Endothelial cell of umbilical vein (primary cell): ENCODE results near the gene SIPA1L3. TPM values are rescaled to one million over a fixed set of nuclear protein-coding genes. Genes with fewer than 3 reads are reported as not detected.

Experiments used
- BruUV-seq: library from RNA; stranded (reverse); fragments of 400-500 nt; replicated peaks from 2 replicates; lab custom pipeline; 2021; lab: Mats Ljungman, UMichigan
- CTCF ChIA-PET: fragments of 300-600, 350-600 bp; sonication (Branson Sonifier 250); formaldehyde crosslinking; loops from one replicate; lab custom pipeline; 2021; ENCODE audit warnings: antibody characterized with exemption, inconsistent platforms; lab: Charles Lee
- POLR2A ChIA-PET: fragments of 300-600, 350-600 bp; sonication (Branson Sonifier 250); formaldehyde crosslinking; loops from one replicate; lab custom pipeline; 2021; ENCODE audit warnings: antibody characterized with exemption, inconsistent platforms; lab: Charles Lee
- DNase-seq: peaks from one replicate; pipeline ENCODE4 v3.0.0-alpha.2; 2011; ENCODE audit warnings: low read depth, low spot score
- FAIRE-seq: peaks from 2 replicates; lab custom pipeline; 2011; peaks lifted over from hg19 to GRCh38; lab: Jason Lieb, UNC
- H2AFZ ChIP-seq: 2 replicates; pipeline ENCODE4 v1.6.0; 2012; ENCODE audit warnings: low read depth, low read length, control low read depth, inconsistent platforms
- H3K27ac ChIP-seq: 2 replicates; pipeline ENCODE4 v1.5.1; 2011; ENCODE audit warnings: low read depth, mild to moderate bottlenecking, control low read depth, low read length, moderate library complexity; ENCODE audit not compliant: insufficient read depth
- H3K27me3 ChIP-seq, 2 experiments: 2 replicates each; pipeline versions ENCODE4 v1.6.0 to v1.6.1; 2011; ENCODE audit warnings: low read length in 2 of 2, mixed read lengths in 1 of 2; ENCODE audit not compliant: control insufficient read depth in 2 of 2, insufficient read depth in 2 of 2
- H3K36me3 ChIP-seq, 2 experiments: 2 replicates in 1 of 2; 3 replicates in 1 of 2; pipeline ENCODE4 v1.5.1; 2011; ENCODE audit warnings: low read length in 2 of 2, mild to moderate bottlenecking in 1 of 2, moderate library complexity in 1 of 2; ENCODE audit not compliant: control insufficient read depth in 2 of 2, insufficient read depth in 2 of 2; ENCODE audit errors: extremely low read depth in 1 of 2
- H3K4me1 ChIP-seq: 3 replicates; pipeline ENCODE4 v1.5.1; 2011; ENCODE audit warnings: mild to moderate bottlenecking, low read length; ENCODE audit not compliant: control insufficient read depth, insufficient read depth; ENCODE audit errors: extremely low read depth
- H3K4me2 ChIP-seq: 2 replicates; pipeline ENCODE4 v1.6.1; 2011; ENCODE audit warnings: low read length, control low read depth, mixed read lengths; ENCODE audit not compliant: insufficient read depth
- H3K4me3 ChIP-seq, 3 experiments: fragments of 200-600 bp in 1 of 3; sonication (generic), shearing (Covaris generic) in 1 of 3; replicated peaks in 1 of 3; 2 replicates each; pipeline ENCODE4 v1.5.1; 2011 to 2016; ENCODE audit warnings: control low read depth in 3 of 3, low read length in 3 of 3, mild to moderate bottlenecking in 2 of 3, inconsistent platforms in 1 of 3, low read depth in 1 of 3, moderate library complexity in 1 of 3; ENCODE audit not compliant: insufficient read depth in 1 of 3
- H3K79me2 ChIP-seq: 2 replicates; pipeline ENCODE4 v1.6.0; 2012; ENCODE audit warnings: low read length, inconsistent platforms; ENCODE audit not compliant: control insufficient read depth, insufficient read depth
- H3K9ac ChIP-seq: replicated peaks from 2 replicates; pipeline ENCODE3; 2011; ENCODE audit warnings: low read length, control low read depth; ENCODE audit not compliant: insufficient read depth; ENCODE audit errors: extremely low read depth
- H3K9me1 ChIP-seq: replicated peaks from 3 replicates; pipeline ENCODE4 v1.6.0; 2011; ENCODE audit warnings: mild to moderate bottlenecking, low read length; ENCODE audit not compliant: control insufficient read depth, insufficient read depth; ENCODE audit errors: extremely low read depth
- H3K9me3 ChIP-seq: replicated peaks from 2 replicates; pipeline ENCODE4 v1.5.1; 2012; ENCODE audit warnings: low read length, inconsistent platforms; ENCODE audit not compliant: control insufficient read depth, insufficient read depth
- H4K20me1 ChIP-seq: replicated peaks from 2 replicates; pipeline ENCODE3; 2011; ENCODE audit warnings: mild to moderate bottlenecking, low read length; ENCODE audit not compliant: control insufficient read depth, insufficient read depth; ENCODE audit errors: extremely low read depth
- EZH2 ChIP-seq: IDR thresholded peaks from 2 replicates; pipeline ENCODE4 v1.6.1; 2012; ENCODE audit warnings: borderline replicate concordance, low read depth, mild to moderate bottlenecking, moderate library complexity, low read length, inconsistent platforms; ENCODE audit not compliant: severe bottlenecking
- FOS ChIP-seq: IDR thresholded peaks from 2 replicates; pipeline ENCODE4 v1.6.1; 2011; ENCODE audit warnings: mild to moderate bottlenecking, low read length, moderate library complexity, borderline replicate concordance; ENCODE audit not compliant: insufficient read depth
- GATA2 ChIP-seq: IDR thresholded peaks from 2 replicates; pipeline ENCODE4 v1.7.0; 2011; ENCODE audit warnings: low read depth, mild to moderate bottlenecking, moderate library complexity, mixed read lengths, low read length; ENCODE audit not compliant: insufficient read length, insufficient read depth
- JUN ChIP-seq: IDR thresholded peaks from 2 replicates; pipeline ENCODE4 v1.6.1; 2011; ENCODE audit warnings: borderline replicate concordance, low read depth; ENCODE audit not compliant: insufficient read length, insufficient read depth
- MYC ChIP-seq: IDR thresholded peaks from one replicate; pipeline ENCODE4 v1.6.1; 2011; ENCODE audit warnings: mild to moderate bottlenecking, low read depth, low read length
- POLR2A ChIP-seq: IDR thresholded peaks from 2 replicates; pipeline ENCODE4 v1.6.1; 2012; ENCODE audit warnings: low read depth, mild to moderate bottlenecking, control low read depth, low read length
- POLR2AphosphoS5 ChIP-seq: IDR thresholded peaks from 2 replicates; pipeline ENCODE4 v1.6.1; 2012; ENCODE audit warnings: low read depth, mild to moderate bottlenecking, control low read depth, low read length, moderate library complexity; ENCODE audit not compliant: insufficient read depth
- dilution Hi-C: fragments of 300-500 bp; cut with MboI; formaldehyde crosslinking; loops from one replicate; pipeline ENCODE4 v1.15.0; 2019; ENCODE audit warnings: low sequenced_read_pairs; ENCODE audit not compliant: extremely low pct_ligation_motif_present
- intact Hi-C: fragments of 100-400 bp; cut with micrococcal nuclease; formaldehyde crosslinking; loops from one replicate; pipeline ENCODE4 v1.10.0; 2022
- polyA plus RNA-seq, 4 experiments: library from polyadenylated mRNA; depleted of rRNA in 3 of 4; stranded (reverse) in 3 of 4; unstranded in 1 of 4; fragments of >200 nt; gene quantifications; 2 replicates each; pipeline versions ENCODE4 v1.2.1 to v1.2.3, GENCODE V29; 2011 to 2012; ENCODE audit warnings: missing spikeins in 1 of 4
- total RNA-seq: library from RNA; stranded (reverse); gene quantifications from 2 replicates; pipeline ENCODE4 v1.2.3, GENCODE V29; 2021
- TF ChIP-seq, protein P1 (sequence below): IDR thresholded peaks from 2 replicates; pipeline ENCODE4 v1.6.1; 2011; ENCODE audit not compliant: insufficient read depth, insufficient read length
- TF ChIP-seq, protein P2 (sequence below), 2 donors: IDR thresholded peaks; 1 replicate in 1 of 2; 2 replicates in 1 of 2; pipeline ENCODE4 v1.5.1; 2011; ENCODE audit warnings: low read length in 2 of 2, mild to moderate bottlenecking in 2 of 2, moderate library complexity in 2 of 2, control low read depth in 1 of 2, inconsistent platforms in 1 of 2, low read depth in 1 of 2; ENCODE audit not compliant: insufficient read depth in 1 of 2; ENCODE audit errors: extremely low read depth in 1 of 2

The SIPA1L3 gene
- total and polyA plus RNA-seq, 2 donors (not counting 3 experiments of a cell fraction or from before 2014, with no cell fraction given): 14.2 to 47.2 TPM

DNA sequence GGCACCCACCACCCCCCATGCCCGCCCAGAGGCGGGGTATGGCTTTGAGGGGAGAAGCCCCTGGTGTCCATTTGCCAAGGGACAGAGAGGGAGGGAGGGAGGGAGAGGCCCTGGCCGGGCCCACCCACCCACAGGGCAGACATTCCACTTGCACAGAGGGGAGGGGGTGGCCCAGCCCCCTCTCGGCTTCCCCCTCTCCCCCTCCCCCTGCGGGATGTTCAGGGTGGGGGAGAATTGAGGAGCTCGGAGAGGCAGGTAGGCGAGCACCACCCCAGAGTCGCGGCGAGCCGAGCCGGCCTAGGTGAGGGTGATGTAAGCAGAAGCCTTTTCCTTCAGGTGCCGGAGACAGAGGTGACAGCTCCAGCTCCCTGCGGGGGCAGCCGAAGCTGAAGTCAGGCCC, 304.8 kb downstream of the SIPA1L3 start:
- BruUV-seq: no TSS peak
- Histone ChIP-seq H2AFZ (no peak overlapping the region), H3K27me3 (peaks cover 12 to 23% of the 10 kb centered on the region in 2 experiments), H3K9me3 (no peaks in the 10 kb centered on the region), H3K4me3 (no peak overlapping the region), H3K27ac (no peak overlapping the region), H3K4me1 (peaks cover 11% of the 10 kb centered on the region), H4K20me1 (no peaks in the 10 kb centered on the region), H3K9ac (no peak overlapping the region), H3K9me1 (no peaks in the 10 kb centered on the region), H3K36me3 (no peaks in the 10 kb centered on the region), H3K4me2 (no peak overlapping the region), H3K79me2 (no peaks in the 10 kb centered on the region)
- DNase-seq: no peak
- no peak for FAIRE-seq
- ChIA-PET CTCF (interaction anchor here (1.3 to 1.9 kb wide), 2 partner anchors 69 to 309 kb away, joined by 4 to 7 read pairs; no protein-coding TSS in a partner anchor), POLR2A (no interaction called here)
- no peak for TF ChIP-seq JUN
- TF ChIP-seq, protein P1, sequence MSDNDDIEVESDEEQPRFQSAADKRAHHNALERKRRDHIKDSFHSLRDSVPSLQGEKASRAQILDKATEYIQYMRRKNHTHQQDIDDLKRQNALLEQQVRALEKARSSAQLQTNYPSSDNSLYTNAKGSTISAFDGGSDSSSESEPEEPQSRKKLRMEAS: no peak
- TF ChIP-seq, protein P2, sequence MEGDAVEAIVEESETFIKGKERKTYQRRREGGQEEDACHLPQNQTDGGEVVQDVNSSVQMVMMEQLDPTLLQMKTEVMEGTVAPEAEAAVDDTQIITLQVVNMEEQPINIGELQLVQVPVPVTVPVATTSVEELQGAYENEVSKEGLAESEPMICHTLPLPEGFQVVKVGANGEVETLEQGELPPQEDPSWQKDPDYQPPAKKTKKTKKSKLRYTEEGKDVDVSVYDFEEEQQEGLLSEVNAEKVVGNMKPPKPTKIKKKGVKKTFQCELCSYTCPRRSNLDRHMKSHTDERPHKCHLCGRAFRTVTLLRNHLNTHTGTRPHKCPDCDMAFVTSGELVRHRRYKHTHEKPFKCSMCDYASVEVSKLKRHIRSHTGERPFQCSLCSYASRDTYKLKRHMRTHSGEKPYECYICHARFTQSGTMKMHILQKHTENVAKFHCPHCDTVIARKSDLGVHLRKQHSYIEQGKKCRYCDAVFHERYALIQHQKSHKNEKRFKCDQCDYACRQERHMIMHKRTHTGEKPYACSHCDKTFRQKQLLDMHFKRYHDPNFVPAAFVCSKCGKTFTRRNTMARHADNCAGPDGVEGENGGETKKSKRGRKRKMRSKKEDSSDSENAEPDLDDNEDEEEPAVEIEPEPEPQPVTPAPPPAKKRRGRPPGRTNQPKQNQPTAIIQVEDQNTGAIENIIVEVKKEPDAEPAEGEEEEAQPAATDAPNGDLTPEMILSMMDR (IDR thresholded peaks at IDR 0.05; ENCODE audit: extremely low read depth in 1 of 2, insufficient read depth in 1 of 2, low read depth in 1 of 2, low read length in 2 of 2): no peak
- TF ChIP-seq GATA2: no peak
- TF ChIP-seq EZH2: no peak
- TF ChIP-seq POLR2AphosphoS5: no peak
- no peak for TF ChIP-seq MYC
- no peak for TF ChIP-seq FOS
- no peak for TF ChIP-seq POLR2A
- dilution Hi-C loops: no loop called here
- intact Hi-C loops: loop anchor here (5.0 kb wide), 1 partner anchor 69 kb away; no protein-coding TSS in a partner anchor
